Endothelial cell of umbilical vein (primary cell): ENCODE results near the gene SPECC1L. TPM values are rescaled to one million over a fixed set of nuclear protein-coding genes. Genes with fewer than 3 reads are reported as not detected.

ENCODE experiments used
- BruUV-seq: library from RNA; stranded (reverse); fragments of 400-500 nt; replicated peaks from 2 replicates; lab custom pipeline; 2021; lab: Mats Ljungman, UMichigan
- CTCF ChIA-PET: fragments of 300-600, 350-600 bp; sonication (Branson Sonifier 250); formaldehyde crosslinking; loops from one replicate; lab custom pipeline; 2021; ENCODE audit warnings: antibody characterized with exemption, inconsistent platforms; lab: Charles Lee
- POLR2A ChIA-PET: fragments of 300-600, 350-600 bp; sonication (Branson Sonifier 250); formaldehyde crosslinking; loops from one replicate; lab custom pipeline; 2021; ENCODE audit warnings: antibody characterized with exemption, inconsistent platforms; lab: Charles Lee
- DNase-seq: peaks from one replicate; pipeline ENCODE4 v3.0.0-alpha.2; 2011; ENCODE audit warnings: low read depth, low spot score
- FAIRE-seq: peaks from 2 replicates; lab custom pipeline; 2011; peaks lifted over from hg19 to GRCh38; lab: Jason Lieb, UNC
- H2AFZ ChIP-seq: 2 replicates; pipeline ENCODE4 v1.6.0; 2012; ENCODE audit warnings: low read depth, low read length, control low read depth, inconsistent platforms
- H3K27ac ChIP-seq: 2 replicates; pipeline ENCODE4 v1.5.1; 2011; ENCODE audit warnings: low read depth, mild to moderate bottlenecking, control low read depth, low read length, moderate library complexity; ENCODE audit not compliant: insufficient read depth
- H3K27me3 ChIP-seq, 2 experiments: 2 replicates each; pipeline versions ENCODE4 v1.6.0 to v1.6.1; 2011; ENCODE audit warnings: low read length in 2 of 2, mixed read lengths in 1 of 2; ENCODE audit not compliant: control insufficient read depth in 2 of 2, insufficient read depth in 2 of 2
- H3K36me3 ChIP-seq, 2 experiments: 2 replicates in 1 of 2; 3 replicates in 1 of 2; pipeline ENCODE4 v1.5.1; 2011; ENCODE audit warnings: low read length in 2 of 2, mild to moderate bottlenecking in 1 of 2, moderate library complexity in 1 of 2; ENCODE audit not compliant: control insufficient read depth in 2 of 2, insufficient read depth in 2 of 2; ENCODE audit errors: extremely low read depth in 1 of 2
- H3K4me1 ChIP-seq: 3 replicates; pipeline ENCODE4 v1.5.1; 2011; ENCODE audit warnings: mild to moderate bottlenecking, low read length; ENCODE audit not compliant: control insufficient read depth, insufficient read depth; ENCODE audit errors: extremely low read depth
- H3K4me2 ChIP-seq: 2 replicates; pipeline ENCODE4 v1.6.1; 2011; ENCODE audit warnings: low read length, control low read depth, mixed read lengths; ENCODE audit not compliant: insufficient read depth
- H3K4me3 ChIP-seq, 3 experiments: fragments of 200-600 bp in 1 of 3; sonication (generic), shearing (Covaris generic) in 1 of 3; replicated peaks in 1 of 3; 2 replicates each; pipeline ENCODE4 v1.5.1; 2011 to 2016; ENCODE audit warnings: control low read depth in 3 of 3, low read length in 3 of 3, mild to moderate bottlenecking in 2 of 3, inconsistent platforms in 1 of 3, low read depth in 1 of 3, moderate library complexity in 1 of 3; ENCODE audit not compliant: insufficient read depth in 1 of 3
- H3K79me2 ChIP-seq: 2 replicates; pipeline ENCODE4 v1.6.0; 2012; ENCODE audit warnings: low read length, inconsistent platforms; ENCODE audit not compliant: control insufficient read depth, insufficient read depth
- H3K9ac ChIP-seq: replicated peaks from 2 replicates; pipeline ENCODE3; 2011; ENCODE audit warnings: low read length, control low read depth; ENCODE audit not compliant: insufficient read depth; ENCODE audit errors: extremely low read depth
- H3K9me1 ChIP-seq: replicated peaks from 3 replicates; pipeline ENCODE4 v1.6.0; 2011; ENCODE audit warnings: mild to moderate bottlenecking, low read length; ENCODE audit not compliant: control insufficient read depth, insufficient read depth; ENCODE audit errors: extremely low read depth
- H3K9me3 ChIP-seq: replicated peaks from 2 replicates; pipeline ENCODE4 v1.5.1; 2012; ENCODE audit warnings: low read length, inconsistent platforms; ENCODE audit not compliant: control insufficient read depth, insufficient read depth
- H4K20me1 ChIP-seq: replicated peaks from 2 replicates; pipeline ENCODE3; 2011; ENCODE audit warnings: mild to moderate bottlenecking, low read length; ENCODE audit not compliant: control insufficient read depth, insufficient read depth; ENCODE audit errors: extremely low read depth
- FOS ChIP-seq: IDR thresholded peaks from 2 replicates; pipeline ENCODE4 v1.6.1; 2011; ENCODE audit warnings: mild to moderate bottlenecking, low read length, moderate library complexity, borderline replicate concordance; ENCODE audit not compliant: insufficient read depth
- GATA2 ChIP-seq: IDR thresholded peaks from 2 replicates; pipeline ENCODE4 v1.7.0; 2011; ENCODE audit warnings: low read depth, mild to moderate bottlenecking, moderate library complexity, mixed read lengths, low read length; ENCODE audit not compliant: insufficient read length, insufficient read depth
- JUN ChIP-seq: IDR thresholded peaks from 2 replicates; pipeline ENCODE4 v1.6.1; 2011; ENCODE audit warnings: borderline replicate concordance, low read depth; ENCODE audit not compliant: insufficient read length, insufficient read depth
- MYC ChIP-seq: IDR thresholded peaks from one replicate; pipeline ENCODE4 v1.6.1; 2011; ENCODE audit warnings: mild to moderate bottlenecking, low read depth, low read length
- POLR2A ChIP-seq: IDR thresholded peaks from 2 replicates; pipeline ENCODE4 v1.6.1; 2012; ENCODE audit warnings: low read depth, mild to moderate bottlenecking, control low read depth, low read length
- POLR2AphosphoS5 ChIP-seq: IDR thresholded peaks from 2 replicates; pipeline ENCODE4 v1.6.1; 2012; ENCODE audit warnings: low read depth, mild to moderate bottlenecking, control low read depth, low read length, moderate library complexity; ENCODE audit not compliant: insufficient read depth
- dilution Hi-C: fragments of 300-500 bp; cut with MboI; formaldehyde crosslinking; loops from one replicate; pipeline ENCODE4 v1.15.0; 2019; ENCODE audit warnings: low sequenced_read_pairs; ENCODE audit not compliant: extremely low pct_ligation_motif_present
- intact Hi-C: fragments of 100-400 bp; cut with micrococcal nuclease; formaldehyde crosslinking; loops from one replicate; pipeline ENCODE4 v1.10.0; 2022
- polyA plus RNA-seq, 4 experiments: library from polyadenylated mRNA; depleted of rRNA in 3 of 4; stranded (reverse) in 3 of 4; unstranded in 1 of 4; fragments of >200 nt; gene quantifications; 2 replicates each; pipeline versions ENCODE4 v1.2.1 to v1.2.3, GENCODE V29; 2011 to 2012; ENCODE audit warnings: missing spikeins in 1 of 4
- total RNA-seq: library from RNA; stranded (reverse); gene quantifications from 2 replicates; pipeline ENCODE4 v1.2.3, GENCODE V29; 2021
- TF ChIP-seq, protein P1 (sequence below), 2 donors: IDR thresholded peaks; 1 replicate in 1 of 2; 2 replicates in 1 of 2; pipeline ENCODE4 v1.5.1; 2011; ENCODE audit warnings: low read length in 2 of 2, mild to moderate bottlenecking in 2 of 2, moderate library complexity in 2 of 2, control low read depth in 1 of 2, inconsistent platforms in 1 of 2, low read depth in 1 of 2; ENCODE audit not compliant: insufficient read depth in 1 of 2; ENCODE audit errors: extremely low read depth in 1 of 2

Gene SPECC1L
- total and polyA plus RNA-seq, 2 donors (not counting 3 experiments of a cell fraction or from before 2014, with no cell fraction given) = 22.8 to 79.3 TPM

DNA sequence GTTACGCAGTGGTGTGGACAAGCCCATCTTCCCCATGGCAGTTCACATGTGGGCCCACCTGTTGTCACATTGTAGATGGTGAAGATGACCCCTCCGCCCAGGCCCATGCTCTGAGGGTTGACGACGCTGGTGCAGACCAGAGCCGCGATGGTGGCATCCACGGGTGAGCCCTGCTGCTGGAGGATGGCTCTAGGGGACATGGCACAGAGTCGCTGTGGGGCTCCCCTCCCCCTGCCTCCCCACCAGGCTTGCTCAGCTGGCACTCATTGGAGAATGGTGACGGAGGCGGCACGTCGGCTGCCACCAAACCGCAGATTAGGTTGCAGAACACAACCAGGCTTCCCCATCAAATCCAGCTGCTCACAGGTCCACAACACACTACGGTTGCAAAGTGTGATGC is 36.8 kb upstream of the SPECC1L start:
- Histone ChIP-seq H3K4me2 (no peak overlapping the region), H3K79me2 (peaks cover 41% of the 10 kb centered on the region), H3K27me3 (no peaks in the 10 kb centered on the region), H3K4me3 (no peak overlapping the region), H3K27ac (no peak overlapping the region), H3K4me1 (no peaks in the 10 kb centered on the region), H3K9me1 (no peaks in the 10 kb centered on the region), H3K9me3 (no peaks in the 10 kb centered on the region), H3K9ac (no peak overlapping the region), H3K36me3 (peaks cover 0 to 3% of the 10 kb centered on the region in 2 experiments), H4K20me1 (no peaks in the 10 kb centered on the region), H2AFZ (no peak overlapping the region)
- BruUV-seq = no TSS peak
- CTCF ChIA-PET = interaction anchor here (1.6 to 5.1 kb wide), 2 partner anchors 10 to 43 kb away, joined by 6 to 71 read pairs; no protein-coding TSS in a partner anchor
- TF ChIP-seq, protein P1, sequence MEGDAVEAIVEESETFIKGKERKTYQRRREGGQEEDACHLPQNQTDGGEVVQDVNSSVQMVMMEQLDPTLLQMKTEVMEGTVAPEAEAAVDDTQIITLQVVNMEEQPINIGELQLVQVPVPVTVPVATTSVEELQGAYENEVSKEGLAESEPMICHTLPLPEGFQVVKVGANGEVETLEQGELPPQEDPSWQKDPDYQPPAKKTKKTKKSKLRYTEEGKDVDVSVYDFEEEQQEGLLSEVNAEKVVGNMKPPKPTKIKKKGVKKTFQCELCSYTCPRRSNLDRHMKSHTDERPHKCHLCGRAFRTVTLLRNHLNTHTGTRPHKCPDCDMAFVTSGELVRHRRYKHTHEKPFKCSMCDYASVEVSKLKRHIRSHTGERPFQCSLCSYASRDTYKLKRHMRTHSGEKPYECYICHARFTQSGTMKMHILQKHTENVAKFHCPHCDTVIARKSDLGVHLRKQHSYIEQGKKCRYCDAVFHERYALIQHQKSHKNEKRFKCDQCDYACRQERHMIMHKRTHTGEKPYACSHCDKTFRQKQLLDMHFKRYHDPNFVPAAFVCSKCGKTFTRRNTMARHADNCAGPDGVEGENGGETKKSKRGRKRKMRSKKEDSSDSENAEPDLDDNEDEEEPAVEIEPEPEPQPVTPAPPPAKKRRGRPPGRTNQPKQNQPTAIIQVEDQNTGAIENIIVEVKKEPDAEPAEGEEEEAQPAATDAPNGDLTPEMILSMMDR (IDR thresholded peaks at IDR 0.05; ENCODE audit: extremely low read depth in 1 of 2, insufficient read depth in 1 of 2, low read depth in 1 of 2, low read length in 2 of 2) = no peak
- TF ChIP-seq GATA2 (no peak), POLR2AphosphoS5 (no peak), MYC (no peak), JUN (no peak), POLR2A (no peak)
- intact Hi-C loops (no loop called here), dilution Hi-C loops (no loop called here)
- FAIRE-seq (no peak), DNase-seq (no peak)
- POLR2A ChIA-PET = no interaction called here

DNA sequence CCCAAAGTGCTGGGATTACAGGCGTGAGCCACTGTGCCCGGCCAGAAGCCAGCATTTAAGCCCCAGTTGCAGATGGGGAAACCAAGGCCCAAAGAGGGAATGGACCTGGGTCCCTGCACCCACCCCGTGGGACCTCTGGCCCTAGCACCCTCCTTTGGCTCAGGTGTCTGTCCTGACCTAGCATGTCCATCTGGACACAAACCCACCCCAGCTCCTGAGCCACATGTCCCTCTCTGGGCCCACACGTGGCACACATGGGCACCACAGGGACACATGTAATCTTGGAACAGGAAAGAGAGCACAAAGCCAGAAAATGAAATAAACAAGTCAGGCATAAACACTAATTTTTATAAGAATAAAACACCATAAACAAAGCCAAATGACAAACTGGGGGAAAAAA is 35.3 kb upstream of the SPECC1L start:
- Histone ChIP-seq H3K4me2 (no peak overlapping the region), H3K79me2 (peaks cover 41% of the 10 kb centered on the region), H3K4me3 (no peak overlapping the region), H4K20me1 (no peaks in the 10 kb centered on the region), H3K4me1 (peaks cover 6% of the 10 kb centered on the region), H2AFZ (no peak overlapping the region), H3K36me3 (peaks cover 0 to 3% of the 10 kb centered on the region in 2 experiments), H3K9ac (no peak overlapping the region), H3K9me1 (no peaks in the 10 kb centered on the region), H3K27ac (no peak overlapping the region), H3K27me3 (no peaks in the 10 kb centered on the region), H3K9me3 (no peaks in the 10 kb centered on the region)
- ChIA-PET CTCF (interaction anchor here (1.1 to 5.1 kb wide), 2 partner anchors 12 to 45 kb away, joined by 4 to 71 read pairs; no protein-coding TSS in a partner anchor), POLR2A (no interaction called here)
- dilution Hi-C loops (no loop called here), intact Hi-C loops (no loop called here)
- no peak for FAIRE-seq
- TF ChIP-seq FOS = no peak
- no peak for DNase-seq
- BruUV-seq = no TSS peak
